ENCODE measurements around the gene RTKN2. TPM values are rescaled to one million over a fixed set of nuclear protein-coding genes. Genes with fewer than 3 reads are reported as not detected.
A peak's percentile ranks its signal among the peaks of the same experiment; 100 is the strongest.

The RTKN2 gene
- total and polyA plus RNA-seq, 2 of the 4 experiments (the other 2 are of a cell fraction) = 0.75 to 0.90 TPM

- peaks cover 10% of the 10 kb centered on the region for H3K27me3 ChIP-seq (ENCODE audit: control insufficient read depth, insufficient read depth, low read length)
- no peaks in the 10 kb centered on the region for H3K4me1 ChIP-seq (ENCODE audit: control insufficient read depth, insufficient read depth, low read length)
- H2AK9ac ChIP-seq (replicated peaks; ENCODE audit: low read depth, low read length, poor library complexity) = no peak overlapping the region
- peak; percentile 1 for DNase-seq
- no peak overlapping the region for H2BK120ac ChIP-seq (ENCODE audit: low read depth, low read length)
- H3K9ac ChIP-seq (ENCODE audit: low read depth, low read length) = no peak overlapping the region
- no peak overlapping the region for H3K14ac ChIP-seq (replicated peaks; ENCODE audit: low read depth, low read length)
- H2BK15ac ChIP-seq (ENCODE audit: low read depth, low read length) = no peak overlapping the region
- H4K8ac ChIP-seq (ENCODE audit: low read depth in 2 of 2, low read length in 2 of 2) = no peak overlapping the region
- dilution Hi-C loops (cut with HindIII; ENCODE audit: low sequenced_read_pairs, unreplicated experiment) (no loop called here), in situ Hi-C loops (cut with MboI; ENCODE audit: low sequenced_read_pairs) (no loop called here), intact Hi-C loops (cut with micrococcal nuclease) (no loop called here)
- H3K27ac ChIP-seq (ENCODE audit: insufficient read depth, low read length) = no peak overlapping the region
- H2AK5ac ChIP-seq (ENCODE audit: low read depth, low read length) = no peak overlapping the region
- no peak overlapping the region for H3K56ac ChIP-seq (ENCODE audit: extremely low read depth, insufficient read depth, low read length)
- H3K4me2 ChIP-seq (ENCODE audit: low read depth, low read length) = no peak overlapping the region
- H2BK20ac ChIP-seq (ENCODE audit: low read depth, low read length) = no peak overlapping the region
- no peak overlapping the region for H3K4ac ChIP-seq (ENCODE audit: low read depth, low read length)
- ChIA-PET POLR2A (ENCODE audit: unreplicated experiment) (no interaction called here), CTCF (no interaction called here)
- H3K4me3 ChIP-seq (ENCODE audit: insufficient read depth, low read depth, low read length) = no peak overlapping the region
- no peak overlapping the region for H4K5ac ChIP-seq (ENCODE audit: low read depth, low read length)
- no peak overlapping the region for H4K91ac ChIP-seq (ENCODE audit: insufficient read depth, low read depth, low read length)
- no peaks in the 10 kb centered on the region for H3K9me3 ChIP-seq (ENCODE audit: control insufficient read depth, insufficient read depth, low read length)
- BruUV-seq (replicated peaks) = no TSS peak
- H2AFZ ChIP-seq (replicated peaks; ENCODE audit: low read length, poor library complexity) = no peak overlapping the region
- H3K18ac ChIP-seq (ENCODE audit: low read depth, low read length) = no peak overlapping the region
- no peak for ATAC-seq (ENCODE audit: low read depth)
- H3K79me1 ChIP-seq (ENCODE audit: low read depth in 1 of 2, low read length in 2 of 2) = no peaks in the 10 kb centered on the region
- no peak overlapping the region for H3K23ac ChIP-seq (ENCODE audit: low read depth, low read length)
- WGBS, 2 experiments (ENCODE audit: extremely low coverage in 2 of 2, insufficient read length in 1 of 2) = no CpG with 5 or more reads among the region's 1 CpG
- TF ChIP-seq RAD21 (IDR thresholded peaks at IDR 0.05; ENCODE audit: low read length) (no peak), SMC3 (IDR thresholded peaks at IDR 0.05; ENCODE audit: low read depth, low read length) (no peak), CHD1 (IDR thresholded peaks at IDR 0.05; ENCODE audit: low read depth, low read length) (no peak), CTCF (conservative IDR thresholded peaks at IDR 0.05; ENCODE audit: low read depth, low read length) (no peak), FOS (IDR thresholded peaks at IDR 0.05; ENCODE audit: low read depth, low read length) (no peak), USF2 (IDR thresholded peaks at IDR 0.05; ENCODE audit: low read depth, low read length) (no peak), NFE2L2 (IDR thresholded peaks at IDR 0.05; ENCODE audit: low read depth, low read length) (no peak), POLR2A (IDR thresholded peaks at IDR 0.05; ENCODE audit: low read depth, low read length) (no peak), RCOR1 (IDR thresholded peaks at IDR 0.05; ENCODE audit: insufficient replicate concordance, low read length) (no peak), ELK1 (IDR thresholded peaks at IDR 0.05; ENCODE audit: borderline replicate concordance, low read depth, low read length) (no peak), MXI1 (IDR thresholded peaks at IDR 0.05; ENCODE audit: borderline replicate concordance, low read depth, low read length) (no peak), RFX5 (IDR thresholded peaks at IDR 0.05; ENCODE audit: low read depth, low read length) (no peak), CEBPB (IDR thresholded peaks at IDR 0.05; ENCODE audit: low read depth, low read length) (no peak), MAFK (IDR thresholded peaks at IDR 0.05; ENCODE audit: low read depth, low read length) (no peak), BHLHE40 (IDR thresholded peaks at IDR 0.05; ENCODE audit: low read depth, low read length) (no peak), MAZ (IDR thresholded peaks at IDR 0.05; ENCODE audit: borderline replicate concordance, low read depth, low read length) (no peak)
- H2BK5ac ChIP-seq (ENCODE audit: low read depth, low read length, poor library complexity, severe bottlenecking) = no peak overlapping the region
- H3K36me3 ChIP-seq (ENCODE audit: control insufficient read depth, insufficient read depth, low read length) = no peaks in the 10 kb centered on the region
- no peaks in the 10 kb centered on the region for H4K20me1 ChIP-seq (ENCODE audit: insufficient read depth, low read length)
- H3K9me1 ChIP-seq (ENCODE audit: insufficient read depth, low read length) = no peaks in the 10 kb centered on the region
Observed at GRCh38 chr10:62305813-62306212, 37.2 kb upstream of the RTKN2 start.

Data from IMR-90 (cell line).